ENCODE measurements around the gene PITPNC1. TPM values are rescaled to one million over a fixed set of nuclear protein-coding genes. Genes with fewer than 3 reads are reported as not detected.

Gene PITPNC1
- total RNA-seq, 1 experiment from 2014 or later = 4.2 TPM

- H3K9me3 ChIP-seq = peaks cover 3% of the 10 kb centered on the region; the same call in 1 of the 2 replicates
- no peaks in the 10 kb centered on the region for H3K4me1 ChIP-seq
- BruUV-seq (replicated peaks) = no TSS peak
- H3K27me3 Mint-ChIP-seq (ENCODE audit: insufficient read depth, unreplicated experiment) = no peaks in the 10 kb centered on the region
- no peak for TF ChIP-seq CTCF (IDR thresholded peaks at IDR 0.05; ENCODE audit: insufficient read depth in 1 of 2, low read depth in 1 of 2, low read length in 1 of 2, severe bottlenecking in 1 of 2, unreplicated experiment in 1 of 2)
- ChIA-PET CTCF (no interaction called here), POLR2A (no interaction called here)
- H3K4me3 Mint-ChIP-seq (ENCODE audit: unreplicated experiment) = no peak overlapping the region
- no peak overlapping the region for H3K27ac Mint-ChIP-seq (ENCODE audit: unreplicated experiment)
- H3K27me3 ChIP-seq (replicated peaks; ENCODE audit: control insufficient read depth, insufficient read depth, low read length) = no peaks in the 10 kb centered on the region
- H3K4me3 ChIP-seq (ENCODE audit: low read depth, low read length) = no peak overlapping the region
- no peaks in the 10 kb centered on the region for H3K36me3 ChIP-seq (ENCODE audit: control insufficient read depth, insufficient read depth, low read length)
- no peaks in the 10 kb centered on the region for H3K4me1 Mint-ChIP-seq (ENCODE audit: low read depth, unreplicated experiment)
- no peaks in the 10 kb centered on the region for H3K36me3 Mint-ChIP-seq (ENCODE audit: insufficient read depth, unreplicated experiment)
- H3K9me3 Mint-ChIP-seq (ENCODE audit: unreplicated experiment) = no peaks in the 10 kb centered on the region
- intact Hi-C loops (cut with micrococcal nuclease; ENCODE audit: unreplicated experiment) = no loop called here
- DNase-seq = no peak
Observed at GRCh38 chr17:67412032-67412431, 35.0 kb downstream of the PITPNC1 start.

- no peaks in the 10 kb centered on the region for H3K9me3 Mint-ChIP-seq (ENCODE audit: unreplicated experiment)
- peaks cover 3% of the 10 kb centered on the region; the same call in 1 of the 2 replicates for H3K9me3 ChIP-seq
- intact Hi-C loops (cut with micrococcal nuclease; ENCODE audit: unreplicated experiment) = no loop called here
- no peak for TF ChIP-seq CTCF (IDR thresholded peaks at IDR 0.05; ENCODE audit: insufficient read depth in 1 of 2, low read depth in 1 of 2, low read length in 1 of 2, severe bottlenecking in 1 of 2, unreplicated experiment in 1 of 2)
- H3K4me1 ChIP-seq = no peaks in the 10 kb centered on the region
- H3K27ac Mint-ChIP-seq (ENCODE audit: unreplicated experiment) = no peak overlapping the region
- H3K4me3 Mint-ChIP-seq (ENCODE audit: unreplicated experiment) = no peak overlapping the region
- no peaks in the 10 kb centered on the region for H3K36me3 ChIP-seq (ENCODE audit: control insufficient read depth, insufficient read depth, low read length)
- H3K27me3 Mint-ChIP-seq (ENCODE audit: insufficient read depth, unreplicated experiment) = no peaks in the 10 kb centered on the region
- CTCF ChIA-PET = no interaction called here
- H3K36me3 Mint-ChIP-seq (ENCODE audit: insufficient read depth, unreplicated experiment) = no peaks in the 10 kb centered on the region
- H3K4me1 Mint-ChIP-seq (ENCODE audit: low read depth, unreplicated experiment) = no peaks in the 10 kb centered on the region
- no TSS peak for BruUV-seq (replicated peaks)
- no peak for DNase-seq
- H3K27me3 ChIP-seq (replicated peaks; ENCODE audit: control insufficient read depth, insufficient read depth, low read length) = no peaks in the 10 kb centered on the region
- H3K4me3 ChIP-seq (ENCODE audit: low read depth, low read length) = no peak overlapping the region
- POLR2A ChIA-PET = no interaction called here
Observed at GRCh38 chr17:67412941-67413340, 35.9 kb downstream of the PITPNC1 start.

- no peak overlapping the region for H3K4me3 Mint-ChIP-seq (ENCODE audit: unreplicated experiment)
- intact Hi-C loops (cut with micrococcal nuclease; ENCODE audit: unreplicated experiment) = no loop called here
- no TSS peak for BruUV-seq (replicated peaks)
- ChIA-PET POLR2A (no interaction called here), CTCF (no interaction called here)
- Histone ChIP-seq H3K9me3 (peaks cover 3% of the 10 kb centered on the region; the same call in 1 of the 2 replicates), H3K4me1 (no peaks in the 10 kb centered on the region), H3K27me3 (replicated peaks; ENCODE audit: control insufficient read depth, insufficient read depth, low read length) (no peaks in the 10 kb centered on the region), H3K36me3 (ENCODE audit: control insufficient read depth, insufficient read depth, low read length) (no peaks in the 10 kb centered on the region), H3K4me3 (ENCODE audit: low read depth, low read length) (no peak overlapping the region)
- H3K27ac Mint-ChIP-seq (ENCODE audit: unreplicated experiment) = no peak overlapping the region
- no peaks in the 10 kb centered on the region for H3K9me3 Mint-ChIP-seq (ENCODE audit: unreplicated experiment)
- H3K36me3 Mint-ChIP-seq (ENCODE audit: insufficient read depth, unreplicated experiment) = no peaks in the 10 kb centered on the region
- H3K4me1 Mint-ChIP-seq (ENCODE audit: low read depth, unreplicated experiment) = no peaks in the 10 kb centered on the region
- DNase-seq = no peak
- no peak for TF ChIP-seq CTCF (IDR thresholded peaks at IDR 0.05; ENCODE audit: insufficient read depth in 1 of 2, low read depth in 1 of 2, low read length in 1 of 2, severe bottlenecking in 1 of 2, unreplicated experiment in 1 of 2)
- H3K27me3 Mint-ChIP-seq (ENCODE audit: insufficient read depth, unreplicated experiment) = no peaks in the 10 kb centered on the region
Observed at GRCh38 chr17:67413388-67413787, 36.3 kb downstream of the PITPNC1 start.
